Osteoblast (primary cell): Measurements from ENCODE around the gene TTBK1. TPM values are rescaled to one million over a fixed set of nuclear protein-coding genes. Genes with fewer than 3 reads are reported as not detected.

ENCODE experiments used
- DNase-seq: peaks from one replicate; pipeline ENCODE4 v3.0.0; 2011; ENCODE audit warnings: low spot score, mixed read lengths; ENCODE audit not compliant: insufficient read length; ENCODE audit errors: missing footprints
- H2AFZ ChIP-seq: 2 replicates; pipeline ENCODE4 v1.6.0; 2011; ENCODE audit warnings: mild to moderate bottlenecking, low read length
- H3K27ac ChIP-seq: 2 replicates; pipeline ENCODE4 v1.5.1; 2011; ENCODE audit warnings: mild to moderate bottlenecking, low read depth, low read length, moderate library complexity
- H3K27me3 ChIP-seq: 2 replicates; pipeline ENCODE4 v1.6.0; 2012; ENCODE audit warnings: mild to moderate bottlenecking, control low read depth, inconsistent platforms, low read length, moderate library complexity; ENCODE audit not compliant: insufficient read depth
- H3K36me3 ChIP-seq: 2 replicates; pipeline ENCODE4 v1.5.1; 2011; ENCODE audit warnings: mild to moderate bottlenecking, low read length, control low read depth, moderate library complexity; ENCODE audit not compliant: insufficient read depth
- H3K4me1 ChIP-seq: 2 replicates; pipeline ENCODE4 v1.5.1; 2011; ENCODE audit warnings: mild to moderate bottlenecking, low read length, control low read depth, moderate library complexity; ENCODE audit not compliant: insufficient read depth
- H3K4me2 ChIP-seq: 2 replicates; pipeline ENCODE4 v1.6.0; 2011; ENCODE audit warnings: mild to moderate bottlenecking, low read length; ENCODE audit not compliant: insufficient read depth
- H3K4me3 ChIP-seq: fragments of 200-600 bp; sonication (generic); 3 replicates; pipeline ENCODE4 v1.5.1; 2012; ENCODE audit warnings: mild to moderate bottlenecking, low read length, inconsistent platforms; ENCODE audit not compliant: insufficient read depth
- H3K79me2 ChIP-seq: 2 replicates; pipeline ENCODE4 v1.6.0; 2012; ENCODE audit warnings: mild to moderate bottlenecking, low read length, control low read depth, inconsistent platforms; ENCODE audit not compliant: insufficient read depth
- H3K9me3 ChIP-seq: 2 replicates; pipeline ENCODE4 v1.5.1; 2011; ENCODE audit warnings: low read depth, low read length, control low read depth
- H4K20me1 ChIP-seq: 2 replicates; pipeline ENCODE4 v1.6.0; 2012; ENCODE audit warnings: mild to moderate bottlenecking, low read length, control low read depth; ENCODE audit not compliant: insufficient read depth
- total RNA-seq: library from RNA; depleted of rRNA; stranded (reverse); fragments of >200 nt; gene quantifications from 2 replicates; pipeline ENCODE4 v1.2.3, GENCODE V29; 2012
- TF ChIP-seq, protein P1 (sequence below): IDR thresholded peaks from 2 replicates; pipeline ENCODE4 v1.5.1; 2011; ENCODE audit warnings: mild to moderate bottlenecking, low read depth, low read length, moderate library complexity; ENCODE audit errors: extremely low read depth

TTBK1 gene
- total RNA-seq, 1 donor: under 0.01 TPM

DNA sequence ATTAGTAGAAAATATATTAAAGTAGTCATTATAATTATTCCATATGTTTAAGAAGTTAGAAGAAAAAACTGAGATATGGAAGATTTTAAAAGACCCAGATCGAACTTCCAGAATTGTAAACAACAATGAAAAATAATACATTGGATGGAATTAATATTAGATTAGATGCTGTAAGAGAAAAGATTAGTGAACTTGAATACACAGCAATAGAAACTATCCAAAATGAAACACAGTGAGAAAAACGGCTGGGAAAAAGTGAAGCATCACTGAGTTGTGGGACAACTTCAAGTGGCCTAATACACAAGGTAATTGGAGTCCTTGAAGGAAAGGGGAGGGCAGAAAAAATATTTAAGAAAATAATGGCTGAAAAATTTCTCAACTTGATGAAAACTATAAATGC, 4.2 kb upstream of the TTBK1 start:
- Histone ChIP-seq H3K79me2 (no peaks in the 10 kb centered on the region), H3K27me3 (peaks cover 57% of the 10 kb centered on the region), H2AFZ (no peak overlapping the region), H3K4me3 (no peak overlapping the region), H3K4me1 (no peaks in the 10 kb centered on the region), H3K36me3 (no peaks in the 10 kb centered on the region), H4K20me1 (no peaks in the 10 kb centered on the region), H3K4me2 (no peak overlapping the region), H3K27ac (no peak overlapping the region), H3K9me3 (no peaks in the 10 kb centered on the region)
- no peak for DNase-seq
- TF ChIP-seq, protein P1, sequence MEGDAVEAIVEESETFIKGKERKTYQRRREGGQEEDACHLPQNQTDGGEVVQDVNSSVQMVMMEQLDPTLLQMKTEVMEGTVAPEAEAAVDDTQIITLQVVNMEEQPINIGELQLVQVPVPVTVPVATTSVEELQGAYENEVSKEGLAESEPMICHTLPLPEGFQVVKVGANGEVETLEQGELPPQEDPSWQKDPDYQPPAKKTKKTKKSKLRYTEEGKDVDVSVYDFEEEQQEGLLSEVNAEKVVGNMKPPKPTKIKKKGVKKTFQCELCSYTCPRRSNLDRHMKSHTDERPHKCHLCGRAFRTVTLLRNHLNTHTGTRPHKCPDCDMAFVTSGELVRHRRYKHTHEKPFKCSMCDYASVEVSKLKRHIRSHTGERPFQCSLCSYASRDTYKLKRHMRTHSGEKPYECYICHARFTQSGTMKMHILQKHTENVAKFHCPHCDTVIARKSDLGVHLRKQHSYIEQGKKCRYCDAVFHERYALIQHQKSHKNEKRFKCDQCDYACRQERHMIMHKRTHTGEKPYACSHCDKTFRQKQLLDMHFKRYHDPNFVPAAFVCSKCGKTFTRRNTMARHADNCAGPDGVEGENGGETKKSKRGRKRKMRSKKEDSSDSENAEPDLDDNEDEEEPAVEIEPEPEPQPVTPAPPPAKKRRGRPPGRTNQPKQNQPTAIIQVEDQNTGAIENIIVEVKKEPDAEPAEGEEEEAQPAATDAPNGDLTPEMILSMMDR: no peak

DNA sequence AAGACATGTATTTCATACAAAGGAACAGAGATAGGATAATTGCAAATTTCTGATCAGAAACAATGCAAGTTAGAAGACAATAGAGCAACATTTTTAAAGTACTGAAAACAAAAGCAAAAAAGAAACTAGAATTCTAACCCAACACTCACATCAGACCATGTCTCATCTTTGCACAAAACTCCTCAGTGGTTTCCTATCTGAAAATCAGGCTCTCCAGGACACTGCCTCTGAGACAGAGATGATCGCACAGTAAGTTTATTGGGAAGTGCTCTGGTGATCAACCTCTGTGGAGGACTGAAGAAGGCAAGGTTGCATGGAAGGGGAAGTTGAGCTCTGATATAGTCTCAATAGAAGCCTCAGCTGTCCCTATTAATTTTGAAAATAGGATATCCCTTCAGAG, 2.3 kb upstream of the TTBK1 start:
- TF ChIP-seq, protein P1: no peak
- Histone ChIP-seq H3K9me3 (no peaks in the 10 kb centered on the region), H3K4me1 (no peaks in the 10 kb centered on the region), H3K79me2 (no peaks in the 10 kb centered on the region), H3K4me2 (no peak overlapping the region), H4K20me1 (no peaks in the 10 kb centered on the region), H2AFZ (no peak overlapping the region), H3K27ac (no peak overlapping the region), H3K27me3 (peaks cover 74% of the 10 kb centered on the region), H3K36me3 (no peaks in the 10 kb centered on the region), H3K4me3 (no peak overlapping the region)
- DNase-seq: peak; percentile 44

DNA sequence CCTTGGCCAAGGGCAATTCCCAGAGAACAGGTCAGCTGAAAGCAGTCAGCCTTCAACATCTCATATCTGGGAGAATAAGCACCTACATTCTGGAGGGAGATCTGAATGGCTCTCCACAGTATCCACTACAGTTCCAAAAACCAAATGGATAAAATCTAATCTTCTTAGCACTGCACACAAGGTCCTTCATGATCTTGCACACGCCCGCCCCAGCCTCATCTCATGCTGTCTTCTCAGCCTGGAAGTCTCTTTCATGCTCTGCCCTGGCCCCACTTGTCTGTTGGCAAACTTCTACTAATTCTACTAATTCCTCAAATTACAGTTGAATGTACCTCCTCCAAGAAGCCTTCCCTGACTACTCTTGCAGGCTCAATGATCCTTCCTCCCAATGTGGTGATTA, 1.8 kb upstream of the TTBK1 start:
- Histone ChIP-seq H3K4me2 (no peak overlapping the region), H4K20me1 (no peaks in the 10 kb centered on the region), H3K27ac (no peak overlapping the region), H3K36me3 (no peaks in the 10 kb centered on the region), H3K9me3 (no peaks in the 10 kb centered on the region), H3K4me1 (no peaks in the 10 kb centered on the region), H3K27me3 (peaks cover 75% of the 10 kb centered on the region), H2AFZ (no peak overlapping the region), H3K4me3 (no peak overlapping the region), H3K79me2 (no peaks in the 10 kb centered on the region)
- TF ChIP-seq, protein P1: no peak
- no peak for DNase-seq

DNA sequence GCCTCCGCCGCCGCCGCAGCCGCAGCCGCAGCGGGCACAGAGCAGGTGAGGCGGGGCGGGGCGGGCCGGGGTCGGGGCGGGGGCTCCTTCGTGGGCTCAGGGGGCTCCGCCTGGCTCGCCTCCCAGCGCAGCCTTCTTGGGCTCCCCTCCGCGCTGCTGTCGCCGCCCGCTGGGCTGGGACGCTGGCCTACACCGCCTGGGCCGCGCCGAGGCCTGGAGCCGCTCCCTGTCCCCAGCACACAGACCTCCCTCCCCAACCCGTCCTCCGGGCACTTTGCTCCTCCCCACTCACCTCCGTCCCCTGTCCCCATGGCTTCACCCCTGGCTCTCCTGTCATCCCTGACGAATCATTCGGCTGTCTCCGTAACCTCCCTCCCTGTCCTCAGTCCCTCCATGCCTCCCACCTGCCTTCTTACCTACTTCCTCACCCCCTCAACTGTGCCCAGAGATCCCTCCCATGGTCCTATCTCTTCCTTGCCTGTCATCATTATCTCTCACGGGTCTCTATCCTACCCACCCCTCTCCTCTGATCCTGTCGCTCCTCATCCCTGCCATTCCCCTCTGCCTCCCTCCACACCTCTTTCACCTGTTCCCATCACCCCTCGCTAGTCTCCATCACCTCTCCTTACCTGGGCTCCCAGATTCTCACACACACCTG, 512 bp downstream of the TTBK1 start:
- Histone ChIP-seq H4K20me1 (no peaks in the 10 kb centered on the region), H3K4me3 (no peak overlapping the region), H3K9me3 (no peaks in the 10 kb centered on the region), H2AFZ (no peak overlapping the region), H3K4me2 (no peak overlapping the region), H3K79me2 (no peaks in the 10 kb centered on the region), H3K36me3 (no peaks in the 10 kb centered on the region), H3K27ac (no peak overlapping the region), H3K4me1 (peaks cover 6% of the 10 kb centered on the region), H3K27me3 (peaks cover 90% of the 10 kb centered on the region)
- TF ChIP-seq, protein P1: no peak
- DNase-seq: peak; percentile 84
